Upper lobe of right lung (tissue), 1 donor: ENCODE measurements around the gene TFAM. TPM values are rescaled to one million over a fixed set of nuclear protein-coding genes. Genes with fewer than 3 reads are reported as not detected.

Experiments used
- ATAC-seq: fragments of 200-7000 bp; cut with Tn5 transposase; one replicate; pipeline ENCODE4 v1.9.1; 2020; ENCODE audit warnings: mild to moderate bottlenecking, moderate library complexity
- DNase-seq: peaks from one replicate; pipeline ENCODE4 v3.0.0-alpha.2; 2020
- H3K27ac ChIP-seq: fragments of 200-600 bp; one replicate; pipeline ENCODE4 v1.8.0; 2022
- H3K27me3 ChIP-seq: fragments of 200-600 bp; one replicate; pipeline ENCODE4 v1.8.0; 2022; ENCODE audit warnings: mild to moderate bottlenecking
- H3K36me3 ChIP-seq: fragments of 200-600 bp; one replicate; pipeline ENCODE4 v1.8.0; 2022
- H3K4me1 ChIP-seq: fragments of 200-600 bp; one replicate; pipeline ENCODE4 v1.8.0; 2022
- H3K4me3 ChIP-seq: fragments of 200-600 bp; one replicate; pipeline ENCODE4 v1.8.0; 2022; ENCODE audit warnings: mild to moderate bottlenecking
- H3K9me3 ChIP-seq: fragments of 200-600 bp; one replicate; pipeline ENCODE4 v1.8.0; 2022
- CTCF ChIP-seq: fragments of 200-600 bp; IDR thresholded peaks from one replicate; pipeline ENCODE4 v1.8.0; 2022; ENCODE audit warnings: antibody characterized with exemption
- intact Hi-C: fragments of 100-400 bp; cut with DNase I; formaldehyde crosslinking; loops from one replicate; pipeline ENCODE4 v1.11.0; 2022
- total RNA-seq: library from RNA; stranded (reverse); fragmentation: NEBNext Ultra II Directional; extraction: Animal tissue kit (Norgen Biotek cat#: 25700); gene quantifications from one replicate; pipeline ENCODE4 v1.2.1, GENCODE V29; 2021
- donor health status: DM: no; HTN: yes; CAD: no; lungs with severe emphysema.

The TFAM gene
- total RNA-seq, 1 donor from 2014 or later: 28.3 TPM

GRCh38 chr10:58348571-58349033 lies 36.6 kb upstream of the TFAM start:
- no peak for TF ChIP-seq CTCF

GRCh38 chr10:58350023-58350422 lies 35.2 kb upstream of the TFAM start:
- Histone ChIP-seq H3K36me3 (no peaks in the 10 kb centered on the region), H3K4me1 (peaks cover under 1% of the 10 kb centered on the region), H3K4me3 (no peak overlapping the region), H3K27ac (no peak overlapping the region), H3K9me3 (no peaks in the 10 kb centered on the region), H3K27me3 (no peaks in the 10 kb centered on the region)
- TF ChIP-seq CTCF: no peak
- ATAC-seq (no peak), DNase-seq (no peak)
- intact Hi-C loops: no loop called here

More at GRCh38 chr10:58348571-58349033, 36.6 kb upstream of the TFAM start:
- Histone ChIP-seq H3K27ac (no peak overlapping the region), H3K27me3 (no peaks in the 10 kb centered on the region), H3K9me3 (no peaks in the 10 kb centered on the region), H3K36me3 (no peaks in the 10 kb centered on the region), H3K4me3 (no peak overlapping the region), H3K4me1 (no peaks in the 10 kb centered on the region)
- intact Hi-C loops: no loop called here
- no peak for DNase-seq
- ATAC-seq: no peak

GRCh38 chr10:58350619-58351323 lies 34.4 kb upstream of the TFAM start:
- TF ChIP-seq CTCF: no peak
- peaks cover 2% of the 10 kb centered on the region for H3K4me1 ChIP-seq

GRCh38 chr10:58351616-58352578 lies 33.3 kb upstream of the TFAM start:
- H3K9me3 ChIP-seq: no peaks in the 10 kb centered on the region
- intact Hi-C loops: no loop called here
- ATAC-seq (no peak), DNase-seq (no peak)
- no peak for TF ChIP-seq CTCF
- H3K4me1 ChIP-seq: peaks cover 2% of the 10 kb centered on the region
- H3K27me3 ChIP-seq: no peaks in the 10 kb centered on the region
- no peak overlapping the region for H3K27ac ChIP-seq
- no peaks in the 10 kb centered on the region for H3K36me3 ChIP-seq
- no peak overlapping the region for H3K4me3 ChIP-seq

More at GRCh38 chr10:58350619-58351323, 34.4 kb upstream of the TFAM start:
- Histone ChIP-seq H3K9me3 (no peaks in the 10 kb centered on the region), H3K4me3 (no peak overlapping the region), H3K36me3 (no peaks in the 10 kb centered on the region), H3K27me3 (no peaks in the 10 kb centered on the region), H3K27ac (no peak overlapping the region)
- intact Hi-C loops: no loop called here
- ATAC-seq (peak; percentile 45), DNase-seq (no peak)

- ATAC-seq (no peak), DNase-seq (no peak)
- no peak overlapping the region for H3K27ac ChIP-seq
- intact Hi-C loops: no loop called here
- H3K4me1 ChIP-seq: peaks cover 2% of the 10 kb centered on the region
- no peaks in the 10 kb centered on the region for H3K27me3 ChIP-seq
- no peaks in the 10 kb centered on the region for H3K9me3 ChIP-seq
- no peaks in the 10 kb centered on the region for H3K36me3 ChIP-seq
- no peak overlapping the region for H3K4me3 ChIP-seq
- no peak for TF ChIP-seq CTCF
Measured at GRCh38 chr10:58352956-58353610, 32.1 kb upstream of the TFAM start.
